Measurements from ENCODE around the gene TRAPPC10.
"Not testable (repeated sequence)": the region's sequence is repeated elsewhere in the genome, so short reads cannot be mapped to it uniquely, and the experiment has no call there.

DNA sequence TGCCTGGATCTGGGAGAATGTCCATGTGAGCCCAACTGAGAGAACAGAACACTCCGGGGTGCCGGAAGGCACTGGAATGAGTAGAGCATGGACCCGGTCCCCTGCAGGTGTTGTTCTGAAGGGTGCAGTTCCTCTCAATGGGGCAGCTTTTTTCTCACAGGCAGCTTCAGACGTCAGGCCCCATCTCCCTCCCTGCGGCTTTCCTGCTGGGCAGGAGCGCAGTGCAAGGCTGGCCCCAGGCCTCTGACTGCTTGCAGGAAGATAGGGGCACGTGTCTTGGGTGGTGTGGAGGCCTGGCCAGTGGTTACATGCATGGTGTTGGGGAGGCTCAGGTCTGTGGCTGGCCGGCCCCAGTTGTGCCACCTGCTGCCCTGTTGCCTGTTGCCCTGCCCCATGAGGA lies 131.9 kb downstream of the TRAPPC10 start:
- not testable (repeated sequence) for TF ChIP-seq POLR2AphosphoS5 (IDR thresholded peaks at IDR 0.05; ENCODE audit: borderline replicate concordance, low read depth, low read length); EZH2 (IDR thresholded peaks at IDR 0.05); FOXP2 (optimal IDR thresholded peaks at IDR 0.05; ENCODE audit: control extremely low read depth, extremely low read length, insufficient read depth)
